ENCODE results near the gene MPL. TPM values are rescaled to one million over a fixed set of nuclear protein-coding genes. Genes with fewer than 3 reads are reported as not detected.

Gene MPL
- total RNA-seq, 2 experiments from 2014 or later = not detected

DNA sequence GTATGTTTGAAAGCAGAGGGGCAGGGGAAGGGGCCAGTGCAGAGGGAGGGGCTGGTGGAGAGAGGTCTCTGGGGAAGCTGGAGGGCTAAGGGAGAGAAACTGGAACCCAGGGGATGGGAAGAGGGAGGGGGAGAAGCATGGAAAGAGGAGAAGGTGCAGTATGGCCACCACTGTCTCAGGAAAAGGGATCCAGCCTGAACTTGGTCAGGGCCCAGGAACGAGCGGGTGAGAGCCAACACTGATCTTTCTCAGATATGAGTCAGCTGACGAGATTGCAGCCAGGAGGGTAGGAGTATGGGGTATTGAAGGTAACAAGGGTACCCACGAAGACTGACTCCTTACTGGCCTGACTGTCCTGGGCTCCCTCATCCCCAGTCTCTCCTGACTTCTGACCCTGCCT is 18.8 kb upstream of the MPL start:
- ChIA-PET CTCF (no interaction called here), POLR2A (no interaction called here)
- no peaks in the 10 kb centered on the region for H3K27me3 Mint-ChIP-seq (ENCODE audit: low read depth)
- DNase-seq (no peak), ATAC-seq (no peak)
- H3K9me3 Mint-ChIP-seq (ENCODE audit: insufficient read depth) = no peaks in the 10 kb centered on the region
- no peak overlapping the region for H3K4me3 Mint-ChIP-seq
- no peaks in the 10 kb centered on the region for H3K4me1 Mint-ChIP-seq (ENCODE audit: low read depth)
- no peak overlapping the region for H3K27ac Mint-ChIP-seq
- no peaks in the 10 kb centered on the region for H3K36me3 Mint-ChIP-seq (ENCODE audit: low read depth)

DNA sequence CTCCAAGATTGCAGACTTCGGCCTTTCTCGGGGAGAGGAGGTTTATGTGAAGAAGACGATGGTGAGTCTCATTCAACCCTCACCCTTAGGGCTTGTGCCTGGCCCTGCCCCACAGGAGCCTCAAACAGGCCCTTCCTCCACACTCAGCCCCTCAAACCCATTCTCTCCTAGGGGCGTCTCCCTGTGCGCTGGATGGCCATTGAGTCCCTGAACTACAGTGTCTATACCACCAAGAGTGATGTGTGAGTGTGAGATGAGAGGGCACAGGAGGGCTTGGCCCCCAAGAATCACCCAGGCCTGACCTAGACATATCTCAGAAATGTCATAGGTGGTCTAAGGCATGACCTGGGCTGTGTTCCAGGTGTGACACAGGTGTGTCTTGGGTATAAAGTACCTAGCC is 18.3 kb upstream of the MPL start:
- ChIA-PET POLR2A (no interaction called here), CTCF (no interaction called here)
- ATAC-seq (no peak), DNase-seq (no peak)
- H3K9me3 Mint-ChIP-seq (ENCODE audit: insufficient read depth) = no peaks in the 10 kb centered on the region
- H3K4me3 Mint-ChIP-seq = no peak overlapping the region
- no peak overlapping the region for H3K27ac Mint-ChIP-seq
- no peaks in the 10 kb centered on the region for H3K36me3 Mint-ChIP-seq (ENCODE audit: low read depth)
- H3K4me1 Mint-ChIP-seq (ENCODE audit: low read depth) = no peaks in the 10 kb centered on the region
- no peaks in the 10 kb centered on the region for H3K27me3 Mint-ChIP-seq (ENCODE audit: low read depth)

DNA sequence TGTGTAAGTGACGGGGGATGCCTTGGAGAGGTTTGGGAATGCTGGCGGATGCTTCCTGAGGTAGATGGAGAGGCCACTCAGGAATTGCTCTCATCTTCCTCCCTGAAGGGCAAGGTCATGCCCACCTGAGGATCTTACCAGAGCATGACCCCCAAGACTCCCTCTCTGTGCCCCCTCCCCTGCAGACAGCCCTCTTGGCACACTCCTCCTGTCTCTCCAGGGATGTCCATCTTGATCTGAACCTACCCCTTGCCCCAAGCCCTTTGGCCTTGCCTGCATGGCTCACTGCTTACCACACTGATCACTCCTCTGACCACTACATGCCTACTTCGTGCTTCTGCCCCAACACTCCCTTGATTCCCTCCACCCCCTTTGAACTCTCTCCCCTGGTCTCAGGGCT is 17.9 kb upstream of the MPL start:
- DNase-seq = no peak
- no peak overlapping the region for H3K27ac Mint-ChIP-seq
- ATAC-seq = no peak
- ChIA-PET POLR2A (no interaction called here), CTCF (no interaction called here)
- H3K27me3 Mint-ChIP-seq (ENCODE audit: low read depth) = no peaks in the 10 kb centered on the region
- H3K4me1 Mint-ChIP-seq (ENCODE audit: low read depth) = peaks cover 3% of the 10 kb centered on the region
- peaks cover 2% of the 10 kb centered on the region for H3K36me3 Mint-ChIP-seq (ENCODE audit: low read depth)
- H3K9me3 Mint-ChIP-seq (ENCODE audit: insufficient read depth) = peaks cover 3% of the 10 kb centered on the region
- H3K4me3 Mint-ChIP-seq = no peak overlapping the region

DNA sequence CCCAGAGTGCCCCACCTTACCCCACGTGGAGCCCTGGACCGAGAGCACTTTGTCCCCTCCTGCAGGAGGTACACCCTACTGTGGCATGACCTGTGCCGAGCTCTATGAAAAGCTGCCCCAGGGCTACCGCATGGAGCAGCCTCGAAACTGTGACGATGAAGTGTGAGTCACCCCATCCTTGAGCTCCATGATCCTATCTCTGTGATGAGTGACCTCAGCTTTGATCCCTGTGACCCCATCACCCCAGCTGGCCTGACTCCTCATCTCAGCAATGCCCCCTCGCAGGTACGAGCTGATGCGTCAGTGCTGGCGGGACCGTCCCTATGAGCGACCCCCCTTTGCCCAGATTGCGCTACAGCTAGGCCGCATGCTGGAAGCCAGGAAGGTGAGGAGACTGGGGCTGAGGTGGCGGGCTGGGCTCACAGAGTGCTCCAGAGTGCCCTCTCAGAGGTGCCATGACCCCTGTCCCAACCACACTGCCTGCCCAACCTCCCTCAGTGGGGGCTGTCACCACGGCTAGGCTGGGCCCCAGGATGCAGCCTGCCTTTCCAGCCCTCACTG is 16.2 kb upstream of the MPL start:
- Mint-ChIP-seq H3K4me3 (no peak overlapping the region), H3K27me3 (ENCODE audit: low read depth) (no peaks in the 10 kb centered on the region), H3K4me1 (ENCODE audit: low read depth) (peaks cover 3% of the 10 kb centered on the region), H3K27ac (no peak overlapping the region), H3K9me3 (ENCODE audit: insufficient read depth) (peaks cover 15% of the 10 kb centered on the region), H3K36me3 (ENCODE audit: low read depth) (peaks cover 6% of the 10 kb centered on the region)
- ATAC-seq = no peak
- no peak for DNase-seq
- POLR2A ChIA-PET = no interaction called here
- CTCF ChIA-PET = no interaction called here

DNA sequence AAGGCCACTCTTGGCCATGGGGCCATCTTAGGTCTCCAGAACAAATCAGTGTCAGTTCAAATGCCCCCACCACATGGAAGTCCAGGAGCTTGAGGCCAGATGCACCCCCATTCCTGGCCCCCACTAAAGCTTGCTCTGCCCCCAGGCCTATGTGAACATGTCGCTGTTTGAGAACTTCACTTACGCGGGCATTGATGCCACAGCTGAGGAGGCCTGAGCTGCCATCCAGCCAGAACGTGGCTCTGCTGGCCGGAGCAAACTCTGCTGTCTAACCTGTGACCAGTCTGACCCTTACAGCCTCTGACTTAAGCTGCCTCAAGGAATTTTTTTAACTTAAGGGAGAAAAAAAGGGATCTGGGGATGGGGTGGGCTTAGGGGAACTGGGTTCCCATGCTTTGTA is 15.1 kb upstream of the MPL start:
- ATAC-seq = no peak
- no peak for DNase-seq
- H3K9me3 Mint-ChIP-seq (ENCODE audit: insufficient read depth) = peaks cover 17% of the 10 kb centered on the region
- H3K27me3 Mint-ChIP-seq (ENCODE audit: low read depth) = no peaks in the 10 kb centered on the region
- no peak overlapping the region for H3K4me3 Mint-ChIP-seq
- ChIA-PET POLR2A (no interaction called here), CTCF (no interaction called here)
- no peak overlapping the region for H3K27ac Mint-ChIP-seq
- peaks cover 6% of the 10 kb centered on the region for H3K36me3 Mint-ChIP-seq (ENCODE audit: low read depth)
- peaks cover 3% of the 10 kb centered on the region for H3K4me1 Mint-ChIP-seq (ENCODE audit: low read depth)

GRCh38 chr1:43324810-43325209 is 12.8 kb upstream of the MPL start:
- Mint-ChIP-seq H3K9me3 (ENCODE audit: insufficient read depth) (peaks cover 21% of the 10 kb centered on the region), H3K4me1 (ENCODE audit: low read depth) (peaks cover 5% of the 10 kb centered on the region), H3K36me3 (ENCODE audit: low read depth) (peaks cover 6% of the 10 kb centered on the region), H3K4me3 (no peak overlapping the region), H3K27me3 (ENCODE audit: low read depth) (no peaks in the 10 kb centered on the region), H3K27ac (no peak overlapping the region)
- DNase-seq (no peak), ATAC-seq (no peak)
- POLR2A ChIA-PET = no interaction called here
- CTCF ChIA-PET = no interaction called here

DNA sequence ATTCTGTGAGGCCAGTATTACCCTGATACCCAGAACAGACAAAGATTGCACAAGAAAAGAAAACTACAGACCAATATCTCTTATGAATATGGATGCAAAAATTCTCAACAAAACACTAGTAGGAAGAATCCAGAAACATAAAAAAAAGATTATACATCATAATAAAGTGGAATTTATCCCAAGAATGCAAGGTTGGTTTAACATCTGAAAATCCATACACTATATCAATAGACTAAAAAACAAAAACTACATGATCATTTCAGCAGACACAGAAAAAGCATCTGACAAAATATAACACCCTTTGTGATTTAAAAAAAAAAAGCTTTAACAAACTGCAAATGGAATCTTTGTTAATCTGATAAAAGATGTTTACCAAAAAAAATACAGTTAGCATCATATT is 12.2 kb upstream of the MPL start:
- CTCF ChIA-PET = no interaction called here
- ATAC-seq = no peak
- Mint-ChIP-seq H3K4me3 (no peak overlapping the region), H3K36me3 (ENCODE audit: low read depth) (peaks cover 6% of the 10 kb centered on the region), H3K9me3 (ENCODE audit: insufficient read depth) (peaks cover 21% of the 10 kb centered on the region), H3K27ac (no peak overlapping the region), H3K27me3 (ENCODE audit: low read depth) (no peaks in the 10 kb centered on the region), H3K4me1 (ENCODE audit: low read depth) (peaks cover 11% of the 10 kb centered on the region)
- POLR2A ChIA-PET = no interaction called here
- no peak for DNase-seq

DNA sequence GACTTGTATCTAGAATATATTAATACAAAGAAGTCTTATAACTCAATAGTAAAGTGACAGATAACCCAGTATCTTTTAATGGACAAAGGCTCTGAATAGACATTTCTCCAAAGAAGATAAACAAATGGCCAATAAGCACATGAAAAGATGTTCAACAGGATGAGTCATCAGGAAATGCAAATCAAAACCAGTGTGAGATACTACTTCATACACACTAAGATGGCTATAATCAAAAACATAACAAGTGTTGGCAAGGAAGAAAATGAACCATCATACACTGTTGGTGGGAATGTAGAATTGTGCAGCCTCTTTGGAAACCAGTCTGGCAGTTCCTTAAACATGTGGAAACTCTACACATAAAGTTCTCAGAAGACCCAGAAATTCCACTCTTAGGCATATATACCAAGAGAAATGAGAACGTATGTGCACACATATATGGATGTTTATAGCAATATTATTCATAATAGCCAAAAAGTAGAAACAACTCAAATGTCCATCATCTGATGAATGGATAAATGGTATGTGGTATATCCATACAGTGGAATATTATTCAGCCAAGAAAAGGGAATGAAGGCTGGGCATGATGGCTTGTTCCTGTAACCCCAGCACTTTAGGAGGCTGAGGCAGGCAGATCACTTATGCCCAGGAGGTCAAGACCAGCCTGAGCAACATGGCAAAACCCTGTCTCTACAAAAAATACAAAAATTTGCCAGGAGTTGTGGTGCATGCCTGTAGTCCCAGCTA is 9.9 kb upstream of the MPL start:
- H3K9me3 Mint-ChIP-seq (ENCODE audit: insufficient read depth) = peaks cover 21% of the 10 kb centered on the region
- no peaks in the 10 kb centered on the region for H3K27me3 Mint-ChIP-seq (ENCODE audit: low read depth)
- H3K4me3 Mint-ChIP-seq = no peak overlapping the region
- DNase-seq (no peak), ATAC-seq (no peak)
- POLR2A ChIA-PET = no interaction called here
- no peak overlapping the region for H3K27ac Mint-ChIP-seq
- peaks cover 13% of the 10 kb centered on the region for H3K4me1 Mint-ChIP-seq (ENCODE audit: low read depth)
- CTCF ChIA-PET = no interaction called here
- peaks cover 6% of the 10 kb centered on the region for H3K36me3 Mint-ChIP-seq (ENCODE audit: low read depth)

DNA sequence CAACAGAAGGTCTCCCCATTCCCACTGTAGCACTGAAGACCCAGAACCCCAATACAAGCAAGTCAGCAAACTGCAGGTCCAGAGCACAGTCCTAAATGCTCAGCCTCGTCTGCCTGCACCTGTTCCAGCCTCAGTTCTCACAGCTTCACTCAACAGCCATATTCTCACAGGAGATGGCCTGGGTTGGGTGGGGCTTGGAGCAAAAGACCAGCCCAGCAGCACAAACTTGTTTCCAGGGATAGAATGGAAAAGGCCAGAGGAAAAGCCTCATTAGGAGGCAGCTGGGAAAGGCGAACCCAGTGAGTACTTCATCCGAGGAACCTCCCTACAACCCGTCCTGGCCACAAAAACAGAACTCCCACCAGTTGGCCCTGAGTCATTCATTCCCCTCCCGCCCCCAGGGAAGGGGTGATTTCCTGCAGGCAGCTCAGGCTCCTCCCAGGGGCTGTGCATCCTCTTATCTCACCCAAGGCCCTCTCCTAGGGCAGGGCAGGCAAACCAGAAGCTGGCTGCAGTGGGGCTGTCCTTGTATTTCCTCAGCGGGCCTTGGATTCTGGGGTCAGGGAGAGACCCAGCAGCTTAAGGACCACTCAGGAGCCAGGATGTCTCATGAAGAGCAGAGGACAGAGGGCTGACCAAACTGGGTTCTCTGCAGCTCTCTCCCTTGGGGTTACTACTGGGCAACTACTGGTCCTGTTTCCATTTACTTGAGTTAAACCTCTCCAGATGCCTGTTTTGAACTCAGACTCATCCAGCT is 7.4 kb upstream of the MPL start:
- POLR2A ChIA-PET = interaction anchor here (0.7 kb wide), 1 partner anchor 44 kb away, joined by 3 read pairs; no protein-coding TSS in a partner anchor
- no peak overlapping the region for H3K4me3 Mint-ChIP-seq
- CTCF ChIA-PET = interaction anchor here (1.7 kb wide), 1 partner anchor 84 kb away, joined by 4 read pairs; no protein-coding TSS in a partner anchor
- peaks cover 10% of the 10 kb centered on the region for H3K4me1 Mint-ChIP-seq (ENCODE audit: low read depth)
- H3K27me3 Mint-ChIP-seq (ENCODE audit: low read depth) = no peaks in the 10 kb centered on the region
- peaks cover 13% of the 10 kb centered on the region for H3K9me3 Mint-ChIP-seq (ENCODE audit: insufficient read depth)
- no peak for ATAC-seq
- DNase-seq = no peak
- peaks cover 2% of the 10 kb centered on the region for H3K36me3 Mint-ChIP-seq (ENCODE audit: low read depth)
- H3K27ac Mint-ChIP-seq = no peak overlapping the region

DNA sequence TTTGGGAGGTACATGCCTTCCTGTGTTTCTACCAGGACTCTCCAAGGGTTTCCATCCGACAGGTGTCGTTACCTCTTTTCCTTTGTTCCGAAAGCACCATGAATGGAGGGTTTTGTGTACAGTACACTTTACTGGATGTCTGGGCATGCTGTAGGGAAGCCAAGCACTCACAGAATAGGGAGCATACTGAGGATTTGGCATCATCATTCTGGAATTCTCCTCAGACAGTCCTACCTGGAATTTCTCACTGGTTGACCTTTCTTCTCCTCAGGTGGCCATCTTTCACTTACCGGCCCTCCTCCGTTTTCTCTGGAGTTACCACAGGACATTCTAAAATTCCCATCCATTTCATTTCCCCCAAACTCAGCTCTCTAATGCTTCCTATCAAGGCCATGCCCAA is 5.9 kb upstream of the MPL start:
- CTCF ChIA-PET = no interaction called here
- Mint-ChIP-seq H3K27ac (no peak overlapping the region), H3K27me3 (ENCODE audit: low read depth) (no peaks in the 10 kb centered on the region), H3K9me3 (ENCODE audit: insufficient read depth) (peaks cover 6% of the 10 kb centered on the region), H3K4me1 (ENCODE audit: low read depth) (peaks cover 10% of the 10 kb centered on the region), H3K4me3 (no peak overlapping the region), H3K36me3 (ENCODE audit: low read depth) (no peaks in the 10 kb centered on the region)
- no peak for ATAC-seq
- POLR2A ChIA-PET = no interaction called here
- DNase-seq = no peak

- Mint-ChIP-seq H3K36me3 (ENCODE audit: low read depth) (no peaks in the 10 kb centered on the region), H3K4me1 (ENCODE audit: low read depth) (peaks cover 8% of the 10 kb centered on the region), H3K9me3 (ENCODE audit: insufficient read depth) (no peaks in the 10 kb centered on the region), H3K27me3 (ENCODE audit: low read depth) (no peaks in the 10 kb centered on the region), H3K4me3 (no peak overlapping the region), H3K27ac (no peak overlapping the region)
- ChIA-PET POLR2A (no interaction called here), CTCF (interaction anchor here (1.5 kb wide), 1 partner anchor 108 kb away, joined by 4 read pairs; no protein-coding TSS in a partner anchor)
- no peak for DNase-seq
- ATAC-seq = no peak
These were observed 3.0 kb upstream of the MPL start for GRCh38 chr1:43334453-43335205.

DNA sequence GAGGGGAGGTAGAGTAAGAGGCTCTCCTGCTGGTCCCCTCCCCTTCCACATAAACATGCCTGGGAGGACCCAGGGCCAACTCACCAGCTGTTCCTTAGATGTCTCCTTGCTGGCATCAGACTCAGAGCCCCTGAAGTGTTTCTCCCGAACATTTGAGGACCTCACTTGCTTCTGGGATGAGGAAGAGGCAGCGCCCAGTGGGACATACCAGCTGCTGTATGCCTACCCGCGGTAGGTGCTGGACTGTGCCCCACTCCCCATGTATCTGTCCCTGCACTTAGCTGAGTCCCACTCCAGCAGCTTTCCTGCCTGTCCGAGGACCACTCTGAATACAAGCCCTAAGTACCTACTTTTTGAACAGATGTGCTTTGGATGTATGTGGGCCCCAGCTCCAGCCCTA is 383 bp downstream of the MPL start:
- CTCF ChIA-PET = no interaction called here
- no peak overlapping the region for H3K27ac Mint-ChIP-seq

More for the DNA sequence above, 383 bp downstream of the MPL start:
- no peaks in the 10 kb centered on the region for H3K4me1 Mint-ChIP-seq (ENCODE audit: low read depth)
- no peak overlapping the region for H3K4me3 Mint-ChIP-seq
- ATAC-seq = no peak
- H3K27me3 Mint-ChIP-seq (ENCODE audit: low read depth) = no peaks in the 10 kb centered on the region
- no peak for DNase-seq
- H3K36me3 Mint-ChIP-seq (ENCODE audit: low read depth) = no peaks in the 10 kb centered on the region
- POLR2A ChIA-PET = no interaction called here
- no peaks in the 10 kb centered on the region for H3K9me3 Mint-ChIP-seq (ENCODE audit: insufficient read depth)
